ENCODE measurements around the gene SMIM1.

- TF ChIP-seq CTCF (conservative IDR thresholded peaks at IDR 0.05 in 1 of 2, IDR thresholded peaks at IDR 0.05 in 1 of 2; ENCODE audit: low read depth in 1 of 2, low read length in 2 of 2): no peak
- no peak for TF ChIP-seq EZH2 (IDR thresholded peaks at IDR 0.05; ENCODE audit: low read length, missing control alignments)
Measured at GRCh38 chr1:3790500-3790923, 18.0 kb downstream of the SMIM1 start.

Measured in fibroblast of lung (primary cell).